Liver (tissue), 9 donors: ENCODE data around the gene HEPACAM. TPM values are rescaled to one million over a fixed set of nuclear protein-coding genes. Genes with fewer than 3 reads are reported as not detected.

Experiments used
- DNase-seq: peaks from one replicate; pipeline ENCODE4 v3.0.0-alpha.2; 2017; ENCODE audit warnings: low spot score
- H3K27ac ChIP-seq, 2 donors: one replicate each; pipeline ENCODE4 v1.7.0; 2013; ENCODE audit warnings: inconsistent platforms in 2 of 2, low read length in 2 of 2, control low read depth in 1 of 2, low read depth in 1 of 2, mild to moderate bottlenecking in 1 of 2
- H3K27me3 ChIP-seq, 4 donors: one replicate each; pipeline versions ENCODE4 v1.6.1 to v1.7.0; 2013; ENCODE audit warnings: low read length in 3 of 4, inconsistent platforms in 1 of 4, mild to moderate bottlenecking in 1 of 4, moderate library complexity in 1 of 4; ENCODE audit not compliant: control insufficient read depth in 4 of 4, insufficient read depth in 4 of 4
- H3K36me3 ChIP-seq, 4 donors: one replicate each; pipeline versions ENCODE4 v1.6.1 to v1.7.0; 2013; ENCODE audit warnings: low read length in 3 of 4, mild to moderate bottlenecking in 3 of 4, low read depth in 1 of 4, moderate library complexity in 1 of 4; ENCODE audit not compliant: control insufficient read depth in 4 of 4, insufficient read depth in 3 of 4
- H3K4me1 ChIP-seq, 4 donors: one replicate each; pipeline versions ENCODE4 v1.6.1 to v1.7.0; 2013; ENCODE audit warnings: low read length in 3 of 4, mild to moderate bottlenecking in 3 of 4, moderate library complexity in 1 of 4; ENCODE audit not compliant: control insufficient read depth in 4 of 4, insufficient read depth in 4 of 4
- H3K4me3 ChIP-seq, 3 donors: one replicate each; pipeline versions ENCODE4 v1.6.1 to v1.7.0; 2013; ENCODE audit warnings: low read length in 3 of 3, control low read depth in 1 of 3, low read depth in 1 of 3, mild to moderate bottlenecking in 1 of 3
- H3K9ac ChIP-seq, 2 donors: one replicate each; pipeline ENCODE4 v1.7.0; 2013; ENCODE audit warnings: low read length in 2 of 2, mild to moderate bottlenecking in 2 of 2, moderate library complexity in 2 of 2, control low read depth in 1 of 2, low read depth in 1 of 2
- H3K9me3 ChIP-seq, 4 donors: one replicate each; pipeline versions ENCODE4 v1.6.1 to v1.7.0; 2013; ENCODE audit warnings: low read length in 3 of 4; ENCODE audit not compliant: control insufficient read depth in 4 of 4
- CTCF ChIP-seq: fragments of 150-350 bp; IDR thresholded peaks from 2 replicates; pipeline ENCODE4 v1.5.1; 2017; ENCODE audit warnings: improper control_type of control experiment, low read depth, low read length; ENCODE audit not compliant: missing input control
- EGR1 ChIP-seq, 2 donors: IDR thresholded peaks; 2 replicates each; pipeline ENCODE4 v1.6.1; 2016 to 2018; ENCODE audit warnings: antibody characterized with exemption in 2 of 2, low read depth in 2 of 2
- FOXA1 ChIP-seq: IDR thresholded peaks from 2 replicates; pipeline ENCODE4 v1.6.1; 2016; ENCODE audit warnings: antibody characterized with exemption
- FOXA2 ChIP-seq: IDR thresholded peaks from 2 replicates; pipeline ENCODE4 v1.6.1; 2016; ENCODE audit warnings: antibody characterized with exemption
- GABPA ChIP-seq, 2 donors: IDR thresholded peaks in 1 of 2; conservative IDR thresholded peaks in 1 of 2; 2 replicates each; pipeline ENCODE4 v1.6.1; 2016; ENCODE audit warnings: antibody characterized with exemption in 2 of 2, mild to moderate bottlenecking in 1 of 2, moderate library complexity in 1 of 2
- HNF4A ChIP-seq, 2 donors: conservative IDR thresholded peaks; 2 replicates each; pipeline ENCODE4 v1.6.1; 2016; ENCODE audit warnings: antibody characterized with exemption in 2 of 2, mild to moderate bottlenecking in 2 of 2
- HNF4G ChIP-seq: IDR thresholded peaks from 2 replicates; pipeline ENCODE4 v1.6.1; 2016; ENCODE audit warnings: antibody characterized with exemption
- JUND ChIP-seq, 2 donors: IDR thresholded peaks; 2 replicates each; pipeline ENCODE4 v1.6.1; 2016; ENCODE audit warnings: antibody characterized with exemption in 2 of 2
- NR2F2 ChIP-seq: IDR thresholded peaks from 2 replicates; pipeline ENCODE4 v1.6.1; 2016; ENCODE audit warnings: antibody characterized with exemption
- RAD21 ChIP-seq, 2 donors: IDR thresholded peaks; 2 replicates each; pipeline ENCODE4 v1.6.1; 2016; ENCODE audit warnings: antibody characterized with exemption in 2 of 2, mild to moderate bottlenecking in 2 of 2
- REST ChIP-seq: IDR thresholded peaks from 2 replicates; pipeline ENCODE4 v1.6.1; 2016; ENCODE audit warnings: antibody characterized with exemption, mild to moderate bottlenecking
- RXRA ChIP-seq, 2 donors: IDR thresholded peaks; 2 replicates each; pipeline ENCODE4 v1.6.1; 2017 to 2018; ENCODE audit warnings: antibody characterized with exemption in 2 of 2, mild to moderate bottlenecking in 1 of 2
- SP1 ChIP-seq: IDR thresholded peaks from 2 replicates; pipeline ENCODE4 v1.6.1; 2018; ENCODE audit warnings: antibody characterized with exemption, mild to moderate bottlenecking
- TAF1 ChIP-seq: conservative IDR thresholded peaks from 2 replicates; pipeline ENCODE4 v1.6.1; 2016; ENCODE audit warnings: antibody characterized with exemption, mild to moderate bottlenecking
- YY1 ChIP-seq: IDR thresholded peaks from 2 replicates; pipeline ENCODE4 v1.6.1; 2016; ENCODE audit warnings: antibody characterized with exemption, mild to moderate bottlenecking
- WGBS: extraction: QIAGEN DNeasy Blood & Tissue Kit; methylation state at CpG from one replicate; pipeline ENCODE4 v1.1.7; 2013; 5-methylcytosine and 5-hydroxymethylcytosine counted together
- polyA plus RNA-seq, 2 donors: library from polyadenylated mRNA; stranded (reverse) in 1 of 2; unstranded in 1 of 2; fragments of 200-250 nt in 1 of 2; fragments of >200 nt in 1 of 2; fragmentation: Nextera tagmentation in 1 of 2; extraction: Ambion mirVana in 1 of 2; gene quantifications; one replicate each; pipeline versions ENCODE4 v1.2.1 to v1.2.3, GENCODE V29; 2013 to 2015
- total RNA-seq, 2 donors: library from RNA; depleted of rRNA; stranded (reverse); fragments of >200 nt; gene quantifications; one replicate each; pipeline ENCODE4 v1.2.3, GENCODE V29; 2014
- TF ChIP-seq, protein P1 (sequence below): IDR thresholded peaks from 2 replicates; pipeline ENCODE4 v1.6.1; 2016; ENCODE audit warnings: antibody characterized with exemption
- TF ChIP-seq, protein P2 (sequence below): IDR thresholded peaks from 2 replicates; pipeline ENCODE4 v1.6.1; 2016; ENCODE audit warnings: antibody characterized with exemption
- TF ChIP-seq, protein P3 (sequence below): IDR thresholded peaks from 2 replicates; pipeline ENCODE4 v1.6.1; 2016; ENCODE audit warnings: antibody characterized with exemption
- donor health status: healthy.
- donor health status: healthy.
- donor health status: healthy.
- donor health status: healthy.
- donor health status: healthy.

HEPACAM gene
- total and polyA plus RNA-seq, 4 donors: 0.79 to 7.1 (median 3.3) TPM; not detected in 1

DNA sequence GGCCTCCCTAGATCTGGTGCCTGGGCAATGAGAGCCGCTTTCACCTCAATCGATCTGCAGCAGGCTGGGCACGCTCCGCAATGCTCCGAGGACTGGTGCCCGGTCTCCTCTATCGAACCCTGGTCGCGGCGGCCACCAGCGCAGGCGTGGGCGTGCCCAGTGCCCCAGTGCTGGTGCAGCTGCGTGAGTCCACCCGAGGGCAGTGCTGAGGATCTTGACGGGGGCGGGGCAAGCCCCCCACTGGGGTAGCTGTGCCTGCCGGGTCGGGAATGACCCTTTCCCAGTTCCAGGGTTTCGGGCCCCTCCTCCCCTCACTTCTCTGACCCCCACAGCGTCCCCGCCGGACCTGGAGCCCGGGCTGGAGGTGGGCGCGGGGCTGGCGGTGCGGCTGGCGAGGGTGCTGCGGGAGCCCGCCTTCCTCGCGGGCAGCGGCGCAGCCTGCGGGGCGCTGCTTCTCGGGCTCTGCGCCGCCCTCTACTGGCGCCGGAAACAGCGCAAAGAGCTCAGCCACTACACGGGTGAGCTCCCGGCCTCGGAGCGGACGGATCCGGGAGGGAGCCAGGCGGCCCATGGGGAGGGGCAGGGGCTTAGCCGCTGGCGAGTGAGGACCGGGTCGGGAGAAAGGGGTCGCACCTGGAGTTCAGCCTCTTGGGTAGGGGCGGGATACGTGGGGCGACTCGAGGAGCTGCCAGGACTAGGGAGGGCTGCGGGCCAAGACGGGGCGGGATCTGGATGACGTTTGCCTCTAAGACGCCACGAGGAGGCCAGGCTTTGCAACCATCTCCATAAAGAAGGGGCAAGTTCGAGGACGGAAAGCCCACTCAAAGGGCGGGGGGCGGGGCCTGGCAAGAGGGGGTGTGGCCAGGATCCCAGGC lies 59.7 kb downstream of the HEPACAM start (continued):
- TF ChIP-seq REST: no peak
- no peak for TF ChIP-seq JUND (IDR thresholded peaks at IDR 0.05)
- no peak for TF ChIP-seq NR2F2
- TF ChIP-seq GABPA (IDR thresholded peaks at IDR 0.05 in 1 of 2, conservative IDR thresholded peaks at IDR 0.05 in 1 of 2): peak in 1 of 2 donors; percentile 46
- TF ChIP-seq HNF4G: no peak
- TF ChIP-seq FOXA1: no peak
- no peak for TF ChIP-seq HNF4A (conservative IDR thresholded peaks at IDR 0.05)
- no peak for TF ChIP-seq TAF1
- TF ChIP-seq FOXA2: no peak
- TF ChIP-seq SP1: peak; percentile 48

DNA sequence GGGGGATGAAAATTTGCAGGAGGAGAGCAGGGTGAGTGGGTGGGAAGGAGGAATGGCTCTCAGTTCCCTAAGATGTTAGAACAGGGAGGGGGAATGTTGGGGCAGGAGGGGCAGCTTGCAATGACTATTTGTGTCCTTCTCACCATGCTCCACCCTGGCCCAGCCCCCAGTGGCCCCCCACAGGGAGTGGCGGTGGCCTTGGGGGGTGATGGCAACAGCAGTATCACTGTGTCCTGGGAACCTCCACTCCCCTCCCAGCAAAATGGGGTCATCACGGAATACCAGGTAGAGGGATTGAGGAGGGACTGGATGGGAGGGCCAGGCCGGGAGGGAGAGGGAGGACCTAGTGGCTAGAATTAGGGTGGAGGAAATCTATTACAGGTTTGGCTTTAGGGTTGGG lies 60.4 kb downstream of the HEPACAM start:
- Histone ChIP-seq H3K9ac (peak overlapping the region in 1 of 2 donors; percentile 67), H3K27ac (no peak overlapping the region), H3K9me3 (no peaks in the 10 kb centered on the region), H3K4me3 (no peak overlapping the region), H3K4me1 (peaks cover 0 to 12% (median 4%) of the 10 kb centered on the region in 4 donors), H3K27me3 (peaks cover 0 to 3% (median 0%) of the 10 kb centered on the region in 4 donors), H3K36me3 (no peaks in the 10 kb centered on the region)
- TF ChIP-seq EGR1 (IDR thresholded peaks at IDR 0.05; ENCODE audit: low read depth in 2 of 2) (no peak), YY1 (no peak), REST (no peak), GABPA (IDR thresholded peaks at IDR 0.05 in 1 of 2, conservative IDR thresholded peaks at IDR 0.05 in 1 of 2) (no peak), FOXA2 (no peak), NR2F2 (no peak), CTCF (no peak), FOXA1 (no peak), RAD21 (IDR thresholded peaks at IDR 0.05) (no peak), HNF4G (no peak), HNF4A (conservative IDR thresholded peaks at IDR 0.05) (no peak), JUND (IDR thresholded peaks at IDR 0.05) (no peak), SP1 (no peak), RXRA (IDR thresholded peaks at IDR 0.05) (no peak), TAF1 (no peak)
- TF ChIP-seq, protein P1, sequence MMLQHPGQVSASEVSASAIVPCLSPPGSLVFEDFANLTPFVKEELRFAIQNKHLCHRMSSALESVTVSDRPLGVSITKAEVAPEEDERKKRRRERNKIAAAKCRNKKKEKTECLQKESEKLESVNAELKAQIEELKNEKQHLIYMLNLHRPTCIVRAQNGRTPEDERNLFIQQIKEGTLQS: no peak
- TF ChIP-seq, protein P2, sequence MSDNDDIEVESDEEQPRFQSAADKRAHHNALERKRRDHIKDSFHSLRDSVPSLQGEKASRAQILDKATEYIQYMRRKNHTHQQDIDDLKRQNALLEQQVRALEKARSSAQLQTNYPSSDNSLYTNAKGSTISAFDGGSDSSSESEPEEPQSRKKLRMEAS: no peak
- TF ChIP-seq, protein P3, sequence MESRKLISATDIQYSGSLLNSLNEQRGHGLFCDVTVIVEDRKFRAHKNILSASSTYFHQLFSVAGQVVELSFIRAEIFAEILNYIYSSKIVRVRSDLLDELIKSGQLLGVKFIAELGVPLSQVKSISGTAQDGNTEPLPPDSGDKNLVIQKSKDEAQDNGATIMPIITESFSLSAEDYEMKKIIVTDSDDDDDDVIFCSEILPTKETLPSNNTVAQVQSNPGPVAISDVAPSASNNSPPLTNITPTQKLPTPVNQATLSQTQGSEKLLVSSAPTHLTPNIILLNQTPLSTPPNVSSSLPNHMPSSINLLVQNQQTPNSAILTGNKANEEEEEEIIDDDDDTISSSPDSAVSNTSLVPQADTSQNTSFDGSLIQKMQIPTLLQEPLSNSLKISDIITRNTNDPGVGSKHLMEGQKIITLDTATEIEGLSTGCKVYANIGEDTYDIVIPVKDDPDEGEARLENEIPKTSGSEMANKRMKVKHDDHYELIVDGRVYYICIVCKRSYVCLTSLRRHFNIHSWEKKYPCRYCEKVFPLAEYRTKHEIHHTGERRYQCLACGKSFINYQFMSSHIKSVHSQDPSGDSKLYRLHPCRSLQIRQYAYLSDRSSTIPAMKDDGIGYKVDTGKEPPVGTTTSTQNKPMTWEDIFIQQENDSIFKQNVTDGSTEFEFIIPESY: no peak
- 67% methylated on average over 3 of the region's 3 CpGs for whole genome bisulfite sequencing
- DNase-seq: no peak
